SK-N-SH treated with all-trans-retinoic acid at 6 μM for 48 hours (cell line): Measurements from ENCODE around the gene RBMS1.

Source experiments
- CREB5 ChIP-seq: fragments of 250-450 bp; sonication (Bioruptor Pico); IDR thresholded peaks from 2 replicates; pipeline ENCODE4 v1.5.1; 2020; ENCODE audit warnings: low read depth, mild to moderate bottlenecking, moderate library complexity
- GLIS3 ChIP-seq: fragments of 250-450 bp; sonication (Bioruptor Pico); IDR thresholded peaks from 2 replicates; pipeline ENCODE4 v1.5.0; 2020; ENCODE audit warnings: mild to moderate bottlenecking, moderate library complexity
- ISL1 ChIP-seq: fragments of 250-450 bp; sonication (Bioruptor Pico); IDR thresholded peaks from 2 replicates; pipeline ENCODE4 v2.1.2; 2022; ENCODE audit warnings: mild to moderate bottlenecking, moderate library complexity
- PPARA ChIP-seq: fragments of 250-450 bp; sonication (Bioruptor Pico); IDR thresholded peaks from 2 replicates; pipeline ENCODE4 v1.5.0; 2020; ENCODE audit warnings: mild to moderate bottlenecking, borderline replicate concordance
- TCF4 ChIP-seq: fragments of 250-450 bp; sonication (Bioruptor Pico); IDR thresholded peaks from 2 replicates; pipeline ENCODE4 v1.8.0; 2021; ENCODE audit warnings: mild to moderate bottlenecking, moderate library complexity, borderline replicate concordance
- TSHZ2 ChIP-seq: fragments of 250-450 bp; sonication (Bioruptor Pico); IDR thresholded peaks from 2 replicates; pipeline ENCODE4 v1.5.0; 2020; ENCODE audit warnings: mild to moderate bottlenecking, moderate library complexity
- ZFP30 ChIP-seq: fragments of 450-650 bp; formaldehyde crosslinking; IDR thresholded peaks from 2 replicates; pipeline ENCODE4 v1.5.0; 2022; ENCODE audit warnings: mild to moderate bottlenecking, moderate library complexity
- ZNF565 ChIP-seq: fragments of 450-650 bp; formaldehyde crosslinking; conservative IDR thresholded peaks from 2 replicates; pipeline ENCODE4 v1.5.0; 2020; ENCODE audit warnings: low read depth, mild to moderate bottlenecking, moderate library complexity

- TF ChIP-seq ZNF565 = no peak
- no peak for TF ChIP-seq CREB5 (CRISPR knock-in tag)
- TF ChIP-seq PPARA (CRISPR knock-in tag) = no peak
- no peak for TF ChIP-seq ISL1
- TF ChIP-seq TSHZ2 = no peak
- TF ChIP-seq TCF4 (CRISPR knock-in tag) = no peak
- no peak for TF ChIP-seq GLIS3 (CRISPR knock-in tag)
- TF ChIP-seq ZFP30 (CRISPR knock-in tag) = no peak
Observed at GRCh38 chr2:160499865-160500264, 6.3 kb upstream of the RBMS1 start.
